Erythroblast (primary cell): Measurements from ENCODE around the gene PDE2A.

Experiments
- GATA1 ChIP-seq: IDR thresholded peaks from 2 replicates; pipeline ENCODE4 v1.6.1; 2011; ENCODE audit warnings: low read depth, mild to moderate bottlenecking, control low read depth, low read length, moderate library complexity
- POLR2A ChIP-seq: IDR thresholded peaks from 2 replicates; pipeline ENCODE4 v1.6.1; 2011; ENCODE audit warnings: mild to moderate bottlenecking, low read length

GRCh38 chr11:72688929-72689328, 14.7 kb upstream of the PDE2A start:
- TF ChIP-seq POLR2A (no peak), GATA1 (no peak)
